Small intestine (tissue), 7 donors: ENCODE results near the gene PFDN5. TPM values are rescaled to one million over a fixed set of nuclear protein-coding genes. Genes with fewer than 3 reads are reported as not detected.

Source experiments
- DNase-seq, 2 donors: peaks; one replicate each; pipeline versions ENCODE4 v3.0.0 to v3.0.0-alpha.2; 2013
- FAIRE-seq: peaks from 2 replicates; lab custom pipeline; 2012; peaks lifted over from hg19 to GRCh38; lab: Jason Lieb, UNC
- H3K27ac ChIP-seq, 3 donors: one replicate each; pipeline ENCODE4 v1.5.1; 2013; ENCODE audit warnings: low read length in 2 of 3, mild to moderate bottlenecking in 2 of 3, control low read depth in 1 of 3, inconsistent platforms in 1 of 3, low read depth in 1 of 3, moderate library complexity in 1 of 3
- H3K27me3 ChIP-seq, 3 donors: one replicate each; pipeline ENCODE4 v1.6.1; 2013; ENCODE audit warnings: low read length in 3 of 3, inconsistent platforms in 1 of 3; ENCODE audit not compliant: control insufficient read depth in 3 of 3, insufficient read depth in 3 of 3
- H3K36me3 ChIP-seq, 3 donors: one replicate each; pipeline ENCODE4 v1.6.1; 2013; ENCODE audit warnings: low read length in 3 of 3, inconsistent platforms in 1 of 3, low read depth in 1 of 3, mild to moderate bottlenecking in 1 of 3, moderate library complexity in 1 of 3; ENCODE audit not compliant: control insufficient read depth in 3 of 3, insufficient read depth in 2 of 3
- H3K4me1 ChIP-seq, 3 donors: one replicate each; pipeline ENCODE4 v1.6.1; 2013; ENCODE audit warnings: low read length in 2 of 3, inconsistent platforms in 1 of 3, low read depth in 1 of 3, mild to moderate bottlenecking in 1 of 3, moderate library complexity in 1 of 3; ENCODE audit not compliant: control insufficient read depth in 3 of 3, insufficient read depth in 2 of 3
- H3K4me3 ChIP-seq, 3 donors: one replicate each; pipeline ENCODE4 v1.5.1; 2013; ENCODE audit warnings: low read length in 3 of 3, control low read depth in 1 of 3, inconsistent platforms in 1 of 3, low read depth in 1 of 3, mild to moderate bottlenecking in 1 of 3, moderate library complexity in 1 of 3
- H3K9me3 ChIP-seq, 2 donors: one replicate each; pipeline ENCODE4 v1.6.1; 2013; ENCODE audit warnings: low read depth in 1 of 2, low read length in 1 of 2; ENCODE audit not compliant: control insufficient read depth in 2 of 2, insufficient read depth in 1 of 2
- WGBS, 3 donors: extraction: QIAGEN DNeasy Blood & Tissue Kit; methylation state at CpG; one replicate each; pipeline ENCODE4 v1.1.7; 2013; 5-methylcytosine and 5-hydroxymethylcytosine counted together
- polyA plus RNA-seq, 4 donors: library from polyadenylated mRNA; stranded (reverse) in 3 of 4; unstranded in 1 of 4; fragments of 200-250 nt in 3 of 4; fragments of 120-200 nt in 1 of 4; gene quantifications; one replicate each; pipeline versions ENCODE4 v1.2.1 to v1.2.3, GENCODE V29; 2013
- donor health status: healthy with polysubstance abuse.
- donor health status: control.
- donor health status: control.
- donor health status: Bipolar disorder and iron deficiency.
- donor health status: healthy.

Gene PFDN5
- polyA plus RNA-seq, 4 donors, result 620 to 1,223 (median 795) TPM

DNA sequence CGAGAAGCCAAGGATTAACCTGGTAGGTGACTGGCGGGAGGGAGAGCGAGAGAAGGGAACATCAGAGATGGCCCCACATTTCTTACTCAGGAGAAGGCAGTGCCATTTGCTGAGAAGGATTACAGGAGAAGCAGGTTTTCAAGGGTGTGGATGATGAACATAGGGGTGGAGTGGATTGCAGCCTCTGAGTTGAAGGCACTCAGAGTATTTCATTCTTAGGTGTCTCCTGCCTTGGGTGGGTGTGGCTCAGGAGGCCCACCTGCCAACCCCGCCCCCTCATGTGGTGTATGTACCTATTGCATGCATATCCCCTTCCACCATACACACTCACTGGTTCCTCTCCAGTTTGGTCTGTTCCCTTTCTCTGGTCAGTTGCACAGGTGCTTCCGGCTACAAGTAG, 20.9 kb upstream of the PFDN5 start:
- Histone ChIP-seq H3K4me3 (no peak overlapping the region), H3K27ac (no peak overlapping the region), H3K4me1 (peaks cover 0 to 4% (median 0%) of the 10 kb centered on the region in 3 donors), H3K9me3 (no peaks in the 10 kb centered on the region), H3K36me3 (peaks cover 0 to 41% (median 0%) of the 10 kb centered on the region in 3 donors), H3K27me3 (no peaks in the 10 kb centered on the region)
- DNase-seq (no peak), FAIRE-seq (no peak)
- 96 to 97% (median 97%) methylated on average over 5 of the region's 5 CpGs for WGBS, 3 donors

DNA sequence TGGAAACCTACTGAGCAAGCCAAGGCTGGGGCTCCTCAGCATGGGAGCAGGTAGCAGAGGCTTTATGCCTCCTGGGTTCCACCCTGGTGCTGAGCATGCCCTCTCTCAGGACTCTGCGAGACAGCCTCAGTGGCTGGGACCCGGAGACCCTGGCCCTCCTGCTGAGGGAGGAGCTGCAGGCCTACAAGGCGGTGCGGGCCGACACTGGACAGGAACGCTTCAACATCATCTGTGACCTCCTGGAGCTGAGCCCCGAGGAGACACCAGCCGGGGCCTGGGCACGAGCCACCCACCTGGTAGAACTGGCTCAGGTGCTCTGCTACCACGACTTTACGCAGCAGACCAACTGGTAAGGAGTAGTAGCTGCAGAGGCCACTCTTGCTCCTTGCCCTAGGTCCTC, 18.8 kb upstream of the PFDN5 start:
- no peak overlapping the region for H3K4me3 ChIP-seq
- no peak for FAIRE-seq
- H3K27ac ChIP-seq, result no peak overlapping the region
- peaks cover 0 to 7% (median 0%) of the 10 kb centered on the region in 3 donors for H3K4me1 ChIP-seq
- DNase-seq, result no peak
- no peaks in the 10 kb centered on the region for H3K9me3 ChIP-seq
- H3K27me3 ChIP-seq, result no peaks in the 10 kb centered on the region
- WGBS, 3 donors, result 95 to 96% (median 96%) methylated on average over 11 of the region's 11 CpGs
- peaks cover 0 to 38% (median 0%) of the 10 kb centered on the region in 3 donors for H3K36me3 ChIP-seq

GRCh38 chr12:53277981-53278380, 17.4 kb upstream of the PFDN5 start:
- H3K4me1 ChIP-seq, result peaks cover 0 to 7% (median 0%) of the 10 kb centered on the region in 3 donors
- H3K27me3 ChIP-seq, result no peaks in the 10 kb centered on the region
- no peaks in the 10 kb centered on the region for H3K9me3 ChIP-seq
- peaks cover 0 to 53% (median 0%) of the 10 kb centered on the region in 3 donors for H3K36me3 ChIP-seq
- WGBS, 3 donors, result 94 to 97% (median 96%) methylated on average over 9 of the region's 9 CpGs
- DNase-seq (no peak), FAIRE-seq (no peak)
- H3K4me3 ChIP-seq, result no peak overlapping the region
- H3K27ac ChIP-seq, result no peak overlapping the region

- Histone ChIP-seq H3K27ac (peak overlapping the region in 2 of 3 donors; percentile 52 to 70), H3K36me3 (peaks cover 0 to 58% (median 0%) of the 10 kb centered on the region in 3 donors), H3K4me3 (peak overlapping the region in 2 of 3 donors; percentile 50 to 65), H3K27me3 (no peaks in the 10 kb centered on the region), H3K4me1 (peaks cover 0 to 7% (median 0%) of the 10 kb centered on the region in 3 donors), H3K9me3 (no peaks in the 10 kb centered on the region)
- WGBS, 3 donors, result 69 to 84% (median 74%) methylated on average over 3 of the region's 3 CpGs
- FAIRE-seq (no peak), DNase-seq (peak; percentile 74 to 92)
Observed at GRCh38 chr12:53279283-53279869, 16.0 kb upstream of the PFDN5 start.

GRCh38 chr12:53279888-53280498, 15.3 kb upstream of the PFDN5 start:
- no peaks in the 10 kb centered on the region for H3K27me3 ChIP-seq
- H3K36me3 ChIP-seq, result peaks cover 0 to 56% (median 0%) of the 10 kb centered on the region in 3 donors
- peak in 1 of 2 donors; percentile 13 for DNase-seq
- peak overlapping the region in 2 of 3 donors; percentile 50 to 65 for H3K4me3 ChIP-seq
- H3K4me1 ChIP-seq, result peaks cover 0 to 7% (median 0%) of the 10 kb centered on the region in 3 donors
- FAIRE-seq, result no peak
- H3K9me3 ChIP-seq, result no peaks in the 10 kb centered on the region
- H3K27ac ChIP-seq, result peak overlapping the region in 2 of 3 donors; percentile 52 to 70
- WGBS, 3 donors, result 84 to 91% (median 87%) methylated on average over 9 of the region's 9 CpGs

- H3K27ac ChIP-seq, result no peak overlapping the region
- WGBS, 3 donors, result 88 to 93% (median 91%) methylated on average over 9 of the region's 9 CpGs
- no peak overlapping the region for H3K4me3 ChIP-seq
- H3K27me3 ChIP-seq, result no peaks in the 10 kb centered on the region
- no peaks in the 10 kb centered on the region for H3K4me1 ChIP-seq
- peaks cover 0 to 79% (median 13%) of the 10 kb centered on the region in 3 donors for H3K36me3 ChIP-seq
- FAIRE-seq (no peak), DNase-seq (no peak)
- H3K9me3 ChIP-seq, result no peaks in the 10 kb centered on the region
Observed at GRCh38 chr12:53286448-53286847, 8.9 kb upstream of the PFDN5 start.

DNA sequence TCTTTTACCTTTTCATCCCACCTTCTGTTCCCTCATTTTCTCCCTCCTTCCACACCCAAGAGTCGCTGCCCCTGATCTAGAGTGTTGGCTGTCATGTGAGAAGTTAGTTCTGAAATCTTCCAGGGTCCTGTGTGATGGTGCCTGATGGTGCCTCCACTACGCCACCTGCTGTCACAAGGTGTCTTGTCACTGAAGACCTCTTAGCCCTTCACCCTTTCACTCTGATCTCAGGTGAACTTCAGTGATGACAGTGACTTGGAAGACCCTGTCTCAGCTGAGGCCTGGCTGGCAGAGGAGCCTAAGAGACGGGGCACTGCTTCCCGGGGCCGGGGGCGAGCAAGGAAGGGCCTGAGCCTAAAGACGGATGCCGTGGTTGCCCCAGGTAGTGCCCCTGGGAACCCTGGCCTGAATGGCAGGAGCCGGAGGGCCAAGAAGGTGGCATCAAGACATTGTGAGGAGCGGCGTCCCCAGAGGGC, 7.6 kb upstream of the PFDN5 start:
- no peak for FAIRE-seq

DNA sequence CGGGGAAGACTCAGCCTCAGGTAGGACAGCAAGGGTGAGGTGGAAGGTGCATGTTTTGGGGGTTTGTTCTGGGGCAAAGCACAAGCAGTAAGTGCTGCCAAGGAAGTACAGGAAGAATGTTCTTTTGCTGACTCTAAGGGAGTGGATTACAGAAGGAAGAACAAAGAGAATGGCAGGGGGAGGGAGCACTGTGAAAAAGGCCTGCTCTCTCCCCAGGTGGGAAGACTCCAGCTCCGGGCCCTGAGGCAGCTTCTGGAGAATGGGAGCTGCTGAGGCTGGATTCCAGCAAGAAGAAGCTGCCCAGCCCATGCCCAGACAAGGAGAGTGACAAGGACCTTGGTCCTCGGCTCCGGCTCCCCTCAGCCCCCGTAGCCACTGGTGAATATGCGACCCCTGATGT, 7.0 kb upstream of the PFDN5 start:
- Histone ChIP-seq H3K27ac (no peak overlapping the region), H3K9me3 (no peaks in the 10 kb centered on the region), H3K27me3 (no peaks in the 10 kb centered on the region), H3K36me3 (peaks cover 2 to 77% (median 19%) of the 10 kb centered on the region in 3 donors), H3K4me1 (no peaks in the 10 kb centered on the region), H3K4me3 (no peak overlapping the region)
- no peak for DNase-seq
- 92 to 94% (median 93%) methylated on average over 6 of the region's 6 CpGs for WGBS, 3 donors
- FAIRE-seq, result no peak

More for the DNA sequence above, 7.6 kb upstream of the PFDN5 start:
- Histone ChIP-seq H3K27me3 (no peaks in the 10 kb centered on the region), H3K9me3 (no peaks in the 10 kb centered on the region), H3K4me1 (no peaks in the 10 kb centered on the region), H3K36me3 (peaks cover 2 to 79% (median 18%) of the 10 kb centered on the region in 3 donors), H3K27ac (no peak overlapping the region), H3K4me3 (no peak overlapping the region)
- WGBS, 3 donors, result 82 to 83% (median 83%) methylated on average over 11 of the region's 11 CpGs
- DNase-seq, result peak; percentile 61 to 71
